Measurements from ENCODE around the gene BAIAP2L1.

Gene BAIAP2L1

DNA sequence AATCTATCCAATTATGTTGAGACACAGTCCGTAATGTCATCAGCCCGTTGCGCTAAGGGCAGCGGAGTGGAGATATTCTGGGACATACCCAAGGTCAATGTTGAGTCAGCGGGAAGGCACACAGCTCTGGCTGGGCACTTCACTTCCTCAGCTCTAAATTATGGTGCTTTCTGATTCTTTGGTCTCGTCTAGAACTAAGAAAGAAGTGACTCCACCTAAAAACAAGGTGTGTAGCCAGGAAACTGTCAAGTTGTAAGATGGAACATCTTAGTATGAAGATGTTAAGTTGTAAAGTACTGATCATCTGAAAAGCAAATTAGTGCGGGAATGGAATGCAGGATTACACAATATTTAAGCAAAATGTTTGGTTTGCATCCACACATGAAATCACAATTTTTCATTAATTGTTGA, 43.1 kb downstream of the BAIAP2L1 start:
- ATAC-seq = no peak

DNA sequence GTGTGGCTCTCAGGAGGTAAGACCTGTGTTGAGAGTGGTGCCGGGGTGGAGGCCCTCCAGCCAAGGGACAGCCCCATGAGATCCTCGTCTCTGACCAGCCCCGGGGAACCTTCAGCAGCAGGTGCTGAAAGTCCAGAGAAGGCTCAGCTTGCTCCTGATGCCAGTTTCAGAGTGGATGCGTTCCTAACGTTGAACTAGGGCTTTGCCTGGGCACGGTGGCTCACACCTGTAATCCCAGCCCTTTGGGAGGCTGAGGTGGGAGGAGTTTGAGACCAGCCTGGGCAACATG, 45.7 kb downstream of the BAIAP2L1 start:
- no peak for ATAC-seq

DNA sequence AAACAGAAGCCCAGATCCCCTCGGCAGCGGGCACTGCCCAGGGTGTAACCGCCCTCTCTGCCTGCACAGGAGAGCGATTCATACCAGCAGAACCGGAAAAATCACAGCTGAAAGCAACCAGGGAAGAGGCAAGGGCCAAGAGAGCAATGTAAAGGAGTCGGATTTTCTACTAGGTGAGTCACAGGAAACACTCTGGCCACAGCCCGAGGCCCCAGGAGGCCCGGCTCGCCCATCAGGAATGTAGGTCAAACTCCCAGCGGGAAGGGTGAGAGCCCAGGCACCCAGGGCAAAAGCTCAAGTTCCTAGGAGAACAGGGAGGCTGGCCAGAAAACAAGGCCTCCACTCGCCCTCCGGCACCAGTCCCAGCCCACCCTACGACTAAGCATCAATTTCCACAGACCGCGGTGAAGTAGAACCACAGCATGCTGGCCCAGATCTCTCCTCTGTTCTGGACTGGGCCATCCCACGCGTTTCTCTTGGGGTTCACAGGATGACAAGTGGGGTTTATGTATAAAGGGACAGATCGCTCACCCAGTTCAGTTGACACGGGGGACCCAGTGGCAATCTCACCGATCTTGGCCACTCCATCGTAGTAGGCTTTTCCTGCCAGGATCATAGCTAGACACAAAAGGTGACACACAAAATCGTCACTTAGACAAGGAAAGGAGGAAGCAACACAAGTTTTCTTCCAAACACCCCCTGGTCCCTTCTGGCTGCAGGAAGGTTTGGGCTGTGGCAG, 46.2 kb downstream of the BAIAP2L1 start:
- ATAC-seq = no peak

DNA sequence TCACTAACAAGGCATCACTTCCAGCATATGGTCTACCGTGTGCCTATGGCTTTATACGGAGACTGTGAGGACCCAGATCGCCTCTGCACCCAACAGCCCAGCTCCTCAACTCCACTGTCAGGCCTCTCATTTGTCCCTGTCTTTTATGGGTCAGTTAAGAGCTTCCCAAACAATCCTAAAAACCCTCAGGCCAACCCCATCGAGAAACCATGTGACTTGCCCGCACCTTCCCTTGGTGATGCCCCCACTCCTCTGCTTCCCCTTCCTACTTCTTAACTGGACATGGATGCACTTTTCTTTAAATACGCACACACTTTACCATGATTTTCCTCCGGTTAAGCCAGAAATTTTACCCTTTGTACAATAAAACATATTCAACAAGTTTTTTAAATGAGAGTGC, 46.8 kb downstream of the BAIAP2L1 start:
- no peak for ATAC-seq

DNA sequence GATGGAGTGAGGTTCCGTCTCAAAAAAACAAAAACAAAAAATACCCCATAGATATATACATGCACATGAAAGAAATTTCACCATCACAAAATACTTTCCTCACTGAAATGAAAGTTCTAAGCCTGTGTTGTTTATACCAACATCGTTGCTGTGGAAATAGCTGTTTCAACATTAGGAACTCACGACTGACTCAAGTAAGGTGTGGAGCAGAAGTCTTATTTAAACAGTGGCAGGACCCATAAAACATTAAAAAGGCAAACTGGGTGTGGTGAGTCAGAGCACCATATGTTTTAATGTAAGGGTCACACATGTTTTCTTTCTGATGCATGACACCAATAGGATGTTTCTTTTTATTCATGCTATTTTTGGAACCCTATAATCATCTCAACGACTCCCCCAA, 48.3 kb downstream of the BAIAP2L1 start:
- ATAC-seq = no peak

DNA sequence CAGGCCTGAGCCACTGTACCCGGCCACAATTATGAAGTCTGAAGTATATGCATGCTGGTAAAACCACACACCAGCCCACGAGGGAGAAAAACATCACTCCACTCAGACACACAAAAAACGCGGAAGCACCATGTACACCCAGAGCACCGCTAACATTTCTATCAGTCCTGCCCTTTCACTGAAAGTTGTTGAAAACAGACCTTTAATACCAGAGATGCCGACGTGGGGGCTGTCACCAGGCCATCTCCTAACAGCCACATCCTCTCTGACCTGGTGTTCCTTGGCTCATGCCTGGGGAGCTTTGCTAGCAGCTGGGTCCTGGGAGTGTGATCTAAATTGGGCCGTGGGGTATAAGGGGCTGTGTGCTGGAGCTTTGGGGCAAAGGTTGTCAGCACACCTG, 49.8 kb downstream of the BAIAP2L1 start:
- no peak for ATAC-seq

DNA sequence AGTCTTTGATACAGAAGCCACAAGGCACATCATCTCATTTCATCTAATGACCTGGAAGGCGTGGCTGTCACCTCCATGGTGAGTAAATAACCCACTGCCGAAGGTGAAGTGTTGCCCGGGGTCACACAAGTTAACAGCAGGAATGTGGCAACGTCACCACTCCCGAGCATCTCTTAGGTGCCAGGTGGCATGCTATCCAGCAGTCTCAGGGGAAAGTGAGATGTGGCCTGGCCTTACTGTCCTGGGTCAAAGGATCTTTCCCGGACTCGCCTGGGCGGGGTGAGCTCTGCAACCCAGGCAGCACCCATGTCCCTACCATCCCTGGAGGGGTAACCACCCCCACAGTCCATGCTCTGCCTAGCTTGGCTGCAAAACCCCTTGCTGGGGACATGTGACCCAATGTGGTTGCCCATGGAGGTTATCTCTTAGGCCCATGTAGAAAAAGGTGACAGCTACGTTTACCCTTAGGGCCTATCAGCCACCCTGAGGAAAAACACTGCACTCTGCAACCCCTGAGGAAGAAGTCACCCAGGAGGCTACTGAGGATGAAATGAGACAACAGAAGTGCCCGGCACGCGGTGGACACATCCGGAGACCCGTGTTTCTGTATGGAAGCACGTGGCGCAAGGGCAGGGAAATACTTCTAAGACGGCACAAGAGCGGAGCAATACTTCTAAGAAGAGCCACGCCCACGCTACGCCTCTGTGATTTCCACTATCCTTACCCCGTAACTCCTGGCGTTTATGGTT, 52.0 kb downstream of the BAIAP2L1 start:
- no peak for ATAC-seq

DNA sequence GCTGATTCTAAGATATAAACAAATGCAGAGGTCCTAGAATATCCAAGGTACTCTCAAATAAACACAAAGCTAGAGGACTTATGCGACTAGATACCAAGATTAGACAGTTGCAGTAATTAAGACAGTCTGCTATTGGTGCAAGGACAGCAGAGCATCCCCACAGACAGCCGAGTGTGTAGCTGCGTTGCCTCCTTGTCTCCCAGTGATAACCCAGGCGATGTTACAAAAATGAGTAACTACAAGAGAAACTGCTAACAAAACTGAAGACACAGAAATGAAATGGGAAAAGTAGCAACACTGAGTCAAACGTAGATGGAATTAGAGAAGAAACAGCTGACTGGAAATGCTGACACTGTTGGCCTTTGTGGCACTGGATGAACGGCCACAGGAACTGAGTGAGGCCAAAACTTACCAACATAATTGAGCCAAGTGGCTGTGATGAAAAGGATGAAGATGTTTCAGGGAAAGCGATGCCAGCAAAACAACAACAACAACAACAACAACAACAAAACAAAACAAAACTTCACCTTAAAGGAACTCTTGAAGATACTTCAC, 54.3 kb downstream of the BAIAP2L1 start:
- ATAC-seq = no peak

DNA sequence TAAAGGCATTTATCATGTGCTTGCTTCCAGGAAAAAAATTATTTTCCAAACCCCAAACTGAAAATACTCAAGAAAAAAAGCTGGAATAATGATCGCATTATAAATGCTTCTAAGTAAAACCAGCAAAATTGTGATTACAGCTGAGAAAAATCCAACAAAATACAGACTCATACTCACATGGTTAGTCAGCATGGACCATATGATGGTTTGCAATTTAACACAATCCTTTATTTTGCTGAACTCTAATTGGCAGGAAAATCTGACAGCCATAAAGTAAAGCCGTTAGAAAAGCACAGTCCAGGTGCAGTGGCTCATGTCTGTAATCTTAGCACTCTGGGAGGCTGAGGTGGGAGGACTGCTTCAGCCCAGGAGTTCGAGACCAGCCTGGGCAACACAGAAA, 59.8 kb downstream of the BAIAP2L1 start:
- no peak for ATAC-seq

DNA sequence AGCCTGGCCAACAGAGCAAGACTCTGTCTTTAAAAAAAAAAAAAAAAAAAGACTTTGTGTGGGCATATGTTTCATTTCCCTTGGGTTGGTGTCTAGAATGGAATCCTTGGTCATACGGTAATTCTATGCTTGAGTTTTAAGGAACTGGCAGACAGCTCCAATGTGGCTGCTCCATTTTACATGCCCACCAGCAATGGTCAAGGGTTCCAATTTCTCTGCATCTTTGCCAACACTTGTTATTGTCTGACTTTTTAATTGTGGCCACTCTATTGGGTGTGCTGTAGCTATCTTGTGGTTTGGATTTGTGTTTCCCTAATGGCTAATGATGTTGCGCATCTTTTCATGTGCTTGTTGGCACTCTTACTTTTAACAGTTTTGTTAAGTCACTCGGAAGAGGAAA, 61.8 kb downstream of the BAIAP2L1 start:
- no peak for ATAC-seq

DNA sequence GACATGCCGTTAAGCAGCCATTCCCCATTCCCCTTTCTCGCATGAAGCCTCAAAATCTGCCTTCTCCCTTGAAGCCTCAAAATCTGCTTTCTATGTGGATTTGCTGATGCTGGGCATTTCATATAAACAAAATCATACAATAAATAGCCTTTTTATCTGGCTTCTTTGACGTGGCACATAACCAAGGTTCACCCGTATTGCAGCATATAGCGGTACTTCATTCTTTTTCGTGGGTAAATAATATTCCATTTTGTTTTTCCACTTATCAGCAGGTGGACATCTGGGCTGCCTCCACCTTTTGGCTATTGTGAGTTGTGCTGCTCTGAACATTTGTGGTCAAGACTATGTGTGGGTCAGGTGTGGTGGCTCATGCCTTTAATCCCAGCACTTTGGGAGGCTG, 62.4 kb downstream of the BAIAP2L1 start:
- no peak for ATAC-seq

DNA sequence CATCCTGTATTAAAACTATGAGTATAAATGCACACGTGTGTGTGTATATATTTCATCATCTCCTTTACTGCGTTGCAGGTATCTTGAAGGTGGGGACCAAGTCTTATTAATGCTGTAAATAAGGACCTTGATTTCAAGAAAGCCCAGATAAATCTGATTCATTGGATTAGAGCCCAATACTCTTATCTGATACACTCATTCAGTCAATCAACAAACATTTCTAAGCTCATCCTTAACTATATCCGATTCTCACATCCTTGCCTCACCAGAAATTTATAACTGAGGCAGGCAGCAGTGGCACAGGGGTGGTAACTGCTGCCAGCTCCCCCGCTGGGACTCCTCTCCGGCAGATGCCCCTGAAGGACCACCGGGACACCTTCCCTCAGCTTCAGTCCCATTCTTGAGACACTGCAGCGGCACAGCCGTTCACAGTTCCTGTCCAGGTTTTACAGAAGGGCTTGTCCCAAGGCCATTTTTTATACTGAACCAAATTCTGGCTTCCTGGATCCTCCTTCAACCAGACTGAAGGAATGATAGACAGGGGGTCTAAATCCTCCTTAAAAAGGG, 65.4 kb downstream of the BAIAP2L1 start:
- no peak for ATAC-seq

DNA sequence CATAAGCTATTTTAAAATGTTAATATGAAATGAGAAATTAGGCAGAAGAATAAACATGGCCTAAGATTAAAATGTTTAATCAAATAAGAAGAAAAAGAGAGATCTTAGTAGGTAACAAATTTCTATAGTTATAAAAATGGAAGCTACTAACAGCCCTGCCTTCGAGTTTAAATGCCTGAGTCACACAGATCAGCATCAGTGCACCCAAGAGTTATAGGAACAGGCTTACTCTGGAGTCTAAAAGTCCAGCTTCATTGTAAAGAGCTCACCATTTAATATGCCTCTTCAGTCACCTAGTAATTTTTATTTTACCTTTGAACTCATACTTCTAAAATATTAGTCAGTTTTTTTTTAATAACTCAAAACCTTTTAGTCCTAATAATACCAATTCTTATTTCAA, 66.8 kb downstream of the BAIAP2L1 start:
- ATAC-seq = no peak

DNA sequence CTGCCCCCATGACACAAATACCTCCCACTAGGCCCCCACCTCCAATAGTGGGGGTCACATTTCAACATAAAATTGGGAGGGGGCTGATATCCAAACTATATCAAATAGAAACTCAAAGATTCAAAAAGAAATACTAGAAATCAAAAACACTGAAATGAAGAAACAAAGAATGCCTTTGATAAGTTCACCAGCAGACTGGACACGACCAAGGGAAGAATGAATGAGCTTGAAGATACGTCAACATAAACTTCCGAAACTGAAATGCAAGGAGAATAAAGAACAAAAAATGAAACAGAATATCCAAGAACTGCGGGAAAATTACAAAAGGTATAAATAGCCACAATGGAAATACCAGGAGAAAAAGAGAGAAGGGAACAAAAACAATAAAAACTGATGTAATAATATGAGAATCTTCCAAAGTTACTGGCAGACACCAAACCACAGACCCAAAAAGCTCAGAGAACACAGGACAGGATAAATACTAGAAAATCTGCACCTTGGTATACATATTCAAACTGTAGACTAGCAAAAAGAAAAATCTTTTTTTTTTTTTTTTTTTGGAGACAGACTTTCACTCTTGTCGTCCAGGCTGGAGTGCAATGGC, 69.9 kb downstream of the BAIAP2L1 start:
- no peak for ATAC-seq

DNA sequence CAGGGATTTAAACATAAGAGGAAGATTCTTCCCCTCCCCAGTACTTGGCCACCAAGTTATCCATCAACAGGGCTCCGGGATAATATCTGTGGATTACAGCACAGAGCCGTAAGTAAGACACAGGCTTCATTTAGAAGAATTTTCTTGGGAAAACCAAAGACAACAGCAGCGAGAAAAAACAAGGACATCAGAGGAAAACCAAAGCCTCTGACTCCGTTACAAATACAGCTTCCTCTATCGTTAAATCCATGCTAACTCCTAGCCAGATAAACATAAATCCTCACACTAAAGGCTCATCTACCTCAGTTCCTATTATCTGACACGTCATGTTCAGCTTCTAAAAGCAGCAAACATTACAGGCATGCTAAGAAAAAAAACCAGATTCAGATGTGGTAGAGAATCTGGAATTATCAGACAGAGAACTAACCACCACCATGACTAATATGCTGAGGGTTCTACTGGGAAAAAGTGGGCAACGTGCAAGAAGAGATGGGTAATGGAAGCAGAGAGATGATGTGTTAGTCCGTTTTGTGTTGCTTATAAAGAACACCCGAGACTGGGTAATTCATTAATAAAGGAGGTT, 71.0 kb downstream of the BAIAP2L1 start:
- no peak for ATAC-seq

DNA sequence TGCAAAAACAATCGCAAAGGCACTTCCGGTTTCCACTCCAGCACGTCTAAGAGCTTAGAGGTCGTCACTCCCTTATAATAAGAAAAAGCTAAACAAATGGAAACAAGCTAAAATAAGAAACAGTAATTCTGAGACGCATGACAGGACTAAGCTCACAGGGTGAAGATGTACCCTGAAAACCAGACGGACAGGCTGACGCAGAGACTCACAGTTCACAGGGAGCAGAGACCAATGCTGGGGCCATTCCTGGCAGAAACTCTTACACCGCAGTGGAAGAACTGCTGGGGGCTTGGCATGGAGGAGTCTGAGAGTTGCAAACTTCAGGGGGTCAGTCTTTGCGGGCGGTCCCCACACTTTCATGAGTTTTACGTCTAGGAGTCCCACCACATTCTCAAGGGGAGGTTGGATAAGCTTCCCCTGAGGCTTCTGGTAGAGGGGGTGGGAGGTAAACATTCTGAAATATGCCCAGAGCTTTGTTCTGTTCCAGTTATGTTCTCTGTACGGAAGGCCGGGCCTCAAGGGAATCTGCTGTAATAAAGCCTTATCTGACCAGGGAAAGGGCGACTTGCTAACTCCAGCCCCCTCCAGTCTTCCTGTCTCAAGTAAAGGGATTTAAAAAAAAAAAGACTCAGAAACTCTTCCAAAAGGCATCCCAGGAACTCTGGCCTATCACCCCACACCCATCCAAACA, 71.6 kb downstream of the BAIAP2L1 start:
- no peak for ATAC-seq

DNA sequence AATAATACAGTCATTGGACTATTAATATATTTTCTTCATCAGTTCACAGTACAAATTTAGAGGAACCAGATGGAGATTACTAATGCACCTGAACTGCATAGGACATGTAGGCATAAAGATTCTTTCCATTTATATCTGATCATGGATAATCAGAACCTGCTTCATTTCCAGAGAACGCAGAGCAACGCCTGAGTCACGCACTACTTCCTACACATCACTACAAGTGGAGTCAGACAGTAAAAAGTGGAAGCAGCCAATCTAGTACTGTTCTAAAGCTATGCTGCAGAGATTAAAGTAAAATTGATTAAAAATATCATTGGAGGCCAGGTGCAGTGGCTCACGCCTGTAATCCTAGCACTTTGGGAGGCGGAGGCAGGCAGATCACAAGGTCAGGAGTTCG, 76.1 kb downstream of the BAIAP2L1 start:
- ATAC-seq = no peak

DNA sequence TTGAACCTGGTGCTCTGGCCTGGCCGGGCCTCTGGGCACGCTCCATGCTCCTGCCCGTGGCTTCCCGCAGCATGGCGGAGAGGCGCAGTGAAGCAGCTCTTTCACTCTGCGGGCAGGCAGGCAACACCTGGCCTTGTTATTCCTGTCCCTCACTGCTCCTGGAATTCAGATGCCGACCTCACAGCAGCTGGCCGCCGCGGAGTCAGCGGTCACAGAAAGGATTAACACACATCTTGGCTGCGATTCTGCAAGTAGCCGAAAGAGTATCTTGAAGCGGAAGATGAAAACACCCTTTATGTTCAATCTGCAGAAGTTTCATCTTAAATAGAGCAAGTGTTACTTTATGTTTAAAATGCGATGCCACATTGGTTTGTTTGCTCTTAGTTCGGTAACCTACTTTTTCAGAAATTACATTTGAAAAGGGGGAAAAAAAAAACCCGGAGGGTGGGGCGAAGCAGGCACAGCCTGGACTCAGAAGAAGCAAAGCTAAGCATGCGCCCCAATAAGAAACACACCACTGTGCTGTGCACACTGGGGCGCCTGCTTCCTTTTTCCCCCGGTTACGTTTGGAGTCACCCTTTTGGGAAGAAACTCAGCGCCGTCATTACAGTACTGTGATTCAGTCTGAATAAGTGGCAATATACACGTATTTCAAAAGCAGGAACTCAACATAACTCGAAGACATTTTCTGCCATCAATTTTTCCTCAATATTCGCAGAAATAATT, 77.1 kb downstream of the BAIAP2L1 start:
- no peak for ATAC-seq

DNA sequence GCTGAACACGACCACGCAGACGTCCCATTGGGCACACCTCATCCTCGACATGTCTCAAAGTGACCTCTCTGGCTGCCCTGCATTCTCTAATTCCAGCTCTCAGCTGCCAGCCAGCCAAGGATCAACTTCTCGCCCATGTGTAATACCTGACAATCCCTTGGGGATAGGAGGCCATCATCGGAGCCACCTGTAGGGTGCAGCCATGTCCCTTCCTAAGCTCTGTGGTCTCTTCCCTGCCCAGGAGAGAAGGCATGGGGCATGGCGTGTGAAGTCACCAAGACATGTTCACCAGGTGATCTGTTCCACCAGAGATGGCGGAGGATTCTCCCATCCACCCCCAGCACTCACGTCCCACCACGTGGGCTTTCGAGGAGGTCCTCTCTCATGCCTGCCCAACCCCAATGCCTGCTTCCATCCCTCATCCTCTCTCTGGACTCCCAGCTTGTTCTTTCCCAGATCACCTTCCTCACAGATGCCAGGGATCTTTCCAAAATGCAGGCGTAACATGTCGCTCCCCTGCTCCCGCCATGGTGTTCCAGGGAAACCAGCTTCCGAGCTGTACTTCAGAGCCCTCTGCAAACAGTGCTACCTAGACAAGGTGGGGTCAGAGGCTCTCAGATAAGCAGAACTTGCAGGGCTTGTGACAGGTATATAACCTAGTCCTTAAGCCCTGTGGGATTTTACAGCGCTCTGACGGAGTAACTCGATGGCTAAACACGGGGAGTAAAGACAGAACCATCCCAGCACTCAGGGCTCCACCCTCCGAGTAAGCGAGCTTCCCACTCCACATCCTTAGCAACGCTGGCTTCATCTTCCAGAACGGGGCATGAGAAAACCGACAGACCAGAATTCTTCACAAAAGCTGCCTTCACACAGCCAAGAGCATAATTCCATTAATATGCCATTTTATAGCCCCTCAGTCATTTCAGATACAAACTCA, 78.3 kb downstream of the BAIAP2L1 start:
- ATAC-seq = no peak

DNA sequence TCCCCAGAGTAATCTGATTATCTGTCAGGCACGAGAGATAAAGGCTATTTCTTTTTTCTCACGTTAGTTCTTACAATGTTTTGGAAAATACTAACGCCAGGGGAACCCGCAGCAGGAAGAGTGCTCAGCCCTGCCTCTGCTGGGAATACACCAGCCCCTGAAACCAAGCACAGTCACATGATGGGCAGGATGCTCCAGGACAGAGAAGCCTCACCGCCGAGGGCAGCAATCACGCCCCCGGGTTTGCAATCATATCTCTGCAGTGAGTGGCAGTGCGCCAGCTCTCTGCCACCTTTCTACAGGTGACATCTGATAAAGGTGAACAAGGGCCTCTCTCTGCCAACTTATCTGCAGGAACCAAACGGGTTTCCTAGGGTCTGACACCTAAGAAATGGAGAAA, 79.6 kb downstream of the BAIAP2L1 start:
- no peak for ATAC-seq

DNA sequence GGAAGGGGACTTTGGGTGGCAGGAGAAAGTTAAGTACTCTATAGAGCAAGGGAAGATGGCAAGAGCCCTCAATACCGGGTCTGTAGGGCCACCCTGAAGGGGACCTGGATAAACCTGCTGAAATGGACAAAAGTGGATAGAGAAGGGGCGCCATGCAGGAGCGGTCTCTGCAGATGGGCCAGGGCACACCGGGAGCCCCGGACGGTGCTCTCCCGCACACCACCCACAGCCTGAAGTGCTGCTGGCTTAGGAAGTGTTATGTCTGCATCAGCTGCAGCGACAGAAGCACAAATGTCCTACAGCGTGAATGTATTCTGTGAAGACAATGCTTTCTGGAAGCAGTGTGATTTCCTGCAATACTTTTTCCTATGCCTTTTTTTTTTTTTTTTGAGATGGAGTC, 81.7 kb downstream of the BAIAP2L1 start:
- no peak for ATAC-seq

Data from activated CD4-positive, CD25-positive, alpha-beta regulatory T cell treated with anti-CD3 and anti-CD28 coated beads, Interleukin-2, amount 50 U/mL, for 24 hours (primary cell).